Measurements from ENCODE around the gene EHD2.
"Not testable (repeated sequence)": the region's sequence is repeated elsewhere in the genome, so short reads cannot be mapped to it uniquely, and the experiment has no call there.

EHD2 gene

DNA sequence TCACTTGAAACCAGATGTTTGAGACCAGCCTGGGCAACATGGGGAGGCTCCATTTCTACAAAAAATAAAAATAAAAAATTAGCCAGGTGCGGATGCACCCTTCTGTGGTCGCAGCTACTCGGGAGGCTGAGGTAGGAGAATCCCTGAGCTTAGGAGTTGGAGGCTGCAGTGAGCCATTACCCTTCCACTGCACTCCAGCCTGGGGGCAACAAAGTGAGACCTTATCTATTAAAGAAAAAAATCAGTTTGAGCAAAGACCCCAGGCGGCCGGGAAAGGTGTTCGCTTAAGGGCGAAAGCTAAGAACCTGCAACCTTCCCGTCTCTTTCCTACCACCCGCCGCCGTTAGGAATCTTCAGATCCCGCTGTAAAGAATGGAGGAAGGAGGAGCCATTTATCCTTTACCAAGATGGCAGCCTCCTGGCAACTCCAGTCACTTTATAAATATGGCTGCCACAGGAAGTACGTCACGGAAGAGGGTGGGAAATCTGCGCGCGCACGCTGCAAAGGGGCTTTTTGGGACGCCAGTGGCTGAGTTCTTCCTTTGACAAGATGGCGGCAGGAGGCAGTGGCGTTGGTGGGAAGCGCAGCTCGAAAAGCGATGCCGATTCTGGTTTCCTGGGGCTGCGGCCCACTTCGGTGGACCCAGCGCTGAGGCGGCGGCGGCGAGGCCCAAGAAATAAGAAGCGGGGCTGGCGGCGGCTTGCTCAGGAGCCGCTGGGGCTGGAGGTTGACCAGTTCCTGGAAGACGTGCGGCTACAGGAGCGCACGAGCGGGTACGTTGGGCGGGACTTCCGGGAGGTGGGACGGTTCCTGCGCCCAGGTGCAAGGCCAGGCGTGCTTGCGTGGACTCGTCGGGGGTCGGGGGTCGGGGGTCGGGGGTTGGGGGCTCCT, 32.0 kb downstream of the EHD2 start, which contains the start of gene NOP53:
Gene NOP53, plus strand, starts transcription at position 537 of the 892 bp plus-strand sequence. Its CDS starts 14 bp downstream, at position 551.
- Mint-ChIP-seq H3K9me3 (no peaks in the 10 kb centered on the region), H3K36me3 (peaks cover 58% of the 10 kb centered on the region)
- ATAC-seq = peak; percentile 80

DNA sequence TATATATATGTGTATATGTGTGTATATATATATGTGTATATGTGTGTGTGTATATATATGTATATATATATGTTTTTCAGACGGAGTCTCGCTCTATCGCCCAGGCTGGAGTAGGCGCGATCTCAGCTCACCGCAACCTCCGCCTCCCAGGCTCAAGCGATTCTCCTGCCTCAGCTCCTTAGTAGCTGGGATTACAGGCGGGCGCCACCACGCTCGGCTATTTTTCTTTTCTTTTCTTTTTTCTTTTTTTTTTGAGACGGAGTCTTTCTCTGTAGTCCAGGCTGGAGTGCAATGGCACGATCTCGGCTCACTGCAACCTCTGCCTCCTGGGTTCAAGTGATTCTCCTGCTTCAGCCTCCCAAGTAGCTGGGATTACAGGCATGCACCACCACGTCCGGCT, 32.9 kb downstream of the EHD2 start:
- H3K4me1 Mint-ChIP-seq = peaks cover 46% of the 10 kb centered on the region

More for the DNA sequence above, 32.0 kb downstream of the EHD2 start, which contains the start of gene NOP53:
- Mint-ChIP-seq H3K27ac (peak within 1 kb of the TSS; percentile 100), H3K4me3 (peak within 1 kb of the TSS; percentile 98), H3K4me1 (peaks cover 46% of the 10 kb centered on the region)
- DNase-seq (ENCODE audit: low spot score in 2 of 2) = peak; percentile 92 to 99

DNA sequence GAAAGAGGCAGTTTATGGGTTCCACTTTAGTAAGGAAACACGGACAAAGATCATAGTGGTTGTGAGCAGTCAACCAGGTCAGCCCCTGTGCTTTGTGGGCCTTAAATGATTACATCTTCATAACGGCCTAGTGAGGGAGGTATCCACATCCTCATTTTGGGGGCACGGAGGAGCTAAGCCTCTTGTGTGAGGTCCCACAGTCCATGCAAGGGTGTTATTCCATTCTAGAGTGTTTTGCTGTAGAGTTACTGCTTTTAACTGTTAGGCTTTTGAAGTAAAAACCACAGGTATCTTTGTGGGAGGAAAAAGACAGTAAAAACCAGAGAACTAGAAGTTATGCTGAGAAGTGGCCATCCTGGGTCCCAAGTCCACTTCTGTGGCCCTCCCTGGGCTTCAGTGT, 36.1 kb downstream of the EHD2 start:
- DNase-seq (ENCODE audit: low spot score in 2 of 2) (no peak), ATAC-seq (no peak)
- Mint-ChIP-seq H3K36me3 (peaks cover 94% of the 10 kb centered on the region), H3K4me1 (peaks cover 27% of the 10 kb centered on the region), H3K4me3 (peak overlapping the region; percentile 10), H3K9me3 (no peaks in the 10 kb centered on the region), H3K27ac (peak overlapping the region; percentile 71)

More for the DNA sequence above, 32.9 kb downstream of the EHD2 start:
- not testable (repeated sequence) for DNase-seq (ENCODE audit: low spot score in 2 of 2); ATAC-seq; H3K9me3 Mint-ChIP-seq
- H3K36me3 Mint-ChIP-seq = peaks cover 67% of the 10 kb centered on the region
- peak overlapping the region; percentile 98 for H3K4me3 Mint-ChIP-seq
- H3K27ac Mint-ChIP-seq = peak overlapping the region; percentile 100

DNA sequence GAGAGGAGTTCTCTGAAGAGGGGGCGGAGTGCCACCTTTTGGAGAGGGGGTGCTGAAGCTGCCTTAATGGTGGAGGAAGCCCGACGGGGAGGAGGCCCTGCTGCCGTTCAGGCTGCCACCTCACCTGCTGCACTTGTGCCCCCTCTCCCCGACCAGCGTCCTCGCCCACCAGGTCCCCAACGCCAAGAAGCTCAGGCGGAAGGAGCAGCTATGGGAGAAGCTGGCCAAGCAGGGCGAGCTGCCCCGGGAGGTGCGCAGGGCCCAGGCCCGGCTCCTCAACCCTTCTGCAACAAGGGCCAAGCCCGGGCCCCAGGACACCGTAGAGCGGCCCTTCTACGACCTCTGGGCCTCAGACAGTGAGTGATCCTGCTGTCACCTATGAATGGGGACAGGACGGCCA, 37.5 kb downstream of the EHD2 start:
- Mint-ChIP-seq H3K4me3 (no peak overlapping the region), H3K4me1 (peaks cover 21% of the 10 kb centered on the region), H3K36me3 (peaks cover 100% of the 10 kb centered on the region), H3K9me3 (no peaks in the 10 kb centered on the region), H3K27ac (peak overlapping the region; percentile 54)
- no peak for ATAC-seq
- DNase-seq (ENCODE audit: low spot score in 2 of 2) = no peak

DNA sequence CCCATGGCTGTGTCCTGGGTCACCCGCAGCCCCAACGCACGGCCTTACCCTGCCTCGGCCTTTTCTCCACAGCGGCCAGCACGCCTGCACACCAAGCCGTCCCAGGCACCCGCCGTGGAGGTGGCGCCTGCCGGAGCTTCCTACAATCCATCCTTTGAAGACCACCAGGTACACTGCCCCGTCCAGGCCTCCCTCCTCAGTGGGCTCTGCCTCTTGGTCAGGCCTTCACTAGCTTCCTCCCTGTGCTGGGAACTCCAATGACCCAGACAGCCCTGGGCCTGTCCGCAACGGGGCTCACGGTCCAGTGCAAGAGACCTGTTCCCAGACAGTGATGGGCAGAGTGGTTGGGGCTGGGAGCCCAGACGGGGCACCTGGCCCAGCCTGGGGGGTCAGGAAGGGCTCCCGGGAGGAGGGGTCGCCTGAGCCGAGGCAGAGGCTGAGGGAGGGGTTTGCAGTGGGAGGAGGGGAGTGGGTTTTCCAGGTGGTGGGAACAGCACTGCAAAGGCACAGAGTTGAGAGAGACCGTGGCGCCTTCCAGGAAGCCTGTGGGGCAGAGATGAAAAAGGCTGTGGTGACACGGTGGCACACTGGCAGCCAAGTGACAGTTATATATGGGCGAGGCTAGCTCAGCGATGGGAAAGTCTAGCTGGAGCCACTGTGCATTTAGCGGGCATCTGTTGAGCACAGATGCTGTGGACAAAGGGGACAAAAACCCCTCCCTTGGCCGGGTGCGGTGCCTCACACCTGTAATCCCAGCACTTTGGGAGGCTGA, 39.4 kb downstream of the EHD2 start:
- no peaks in the 10 kb centered on the region for H3K9me3 Mint-ChIP-seq
- ATAC-seq = no peak
- H3K36me3 Mint-ChIP-seq = peaks cover 100% of the 10 kb centered on the region
- H3K4me1 Mint-ChIP-seq = peaks cover 21% of the 10 kb centered on the region
- H3K27ac Mint-ChIP-seq = peak overlapping the region; percentile 12
- DNase-seq (ENCODE audit: low spot score in 2 of 2) = no peak
- H3K4me3 Mint-ChIP-seq = no peak overlapping the region

DNA sequence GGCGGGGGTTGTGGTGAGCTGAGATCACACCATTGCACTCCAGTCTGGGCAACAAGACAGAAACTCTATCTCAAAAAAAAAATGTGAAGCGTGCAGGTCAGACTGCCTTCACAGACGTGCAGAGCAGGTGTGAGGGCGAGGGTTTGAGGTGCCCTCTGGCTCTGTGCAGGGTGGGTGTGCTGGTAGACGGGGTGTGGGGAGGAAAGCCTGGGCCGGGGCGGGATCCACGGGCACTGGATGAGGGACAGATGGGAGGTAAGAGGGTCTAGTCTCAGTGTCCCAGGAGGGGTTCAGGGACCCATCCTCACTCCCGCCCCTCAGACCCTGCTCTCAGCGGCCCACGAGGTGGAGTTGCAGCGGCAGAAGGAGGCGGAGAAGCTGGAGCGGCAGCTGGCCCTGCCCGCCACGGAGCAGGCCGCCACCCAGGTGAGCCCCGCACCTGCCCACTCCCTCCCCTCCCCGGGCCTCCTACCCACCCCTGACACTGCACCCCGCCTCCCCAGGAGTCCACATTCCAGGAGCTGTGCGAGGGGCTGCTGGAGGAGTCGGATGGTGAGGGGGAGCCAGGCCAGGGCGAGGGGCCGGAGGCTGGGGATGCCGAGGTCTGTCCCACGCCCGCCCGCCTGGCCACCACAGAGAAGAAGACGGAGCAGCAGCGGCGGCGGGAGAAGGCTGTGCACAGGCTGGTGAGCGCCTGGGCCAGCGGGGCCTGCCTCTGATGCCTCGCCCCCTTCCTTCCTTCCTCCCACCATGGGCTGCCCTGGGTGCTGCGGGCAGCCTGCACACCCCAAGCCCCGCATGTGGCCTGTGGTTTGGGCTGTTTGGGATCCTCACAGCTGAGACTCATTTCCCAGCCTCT, 41.2 kb downstream of the EHD2 start:
- no peak for ATAC-seq
- H3K36me3 Mint-ChIP-seq = peaks cover 100% of the 10 kb centered on the region
- H3K9me3 Mint-ChIP-seq = no peaks in the 10 kb centered on the region
- H3K4me1 Mint-ChIP-seq = peaks cover 5% of the 10 kb centered on the region
- no peak overlapping the region for H3K4me3 Mint-ChIP-seq
- no peak overlapping the region for H3K27ac Mint-ChIP-seq
- no peak for DNase-seq (ENCODE audit: low spot score in 2 of 2)

DNA sequence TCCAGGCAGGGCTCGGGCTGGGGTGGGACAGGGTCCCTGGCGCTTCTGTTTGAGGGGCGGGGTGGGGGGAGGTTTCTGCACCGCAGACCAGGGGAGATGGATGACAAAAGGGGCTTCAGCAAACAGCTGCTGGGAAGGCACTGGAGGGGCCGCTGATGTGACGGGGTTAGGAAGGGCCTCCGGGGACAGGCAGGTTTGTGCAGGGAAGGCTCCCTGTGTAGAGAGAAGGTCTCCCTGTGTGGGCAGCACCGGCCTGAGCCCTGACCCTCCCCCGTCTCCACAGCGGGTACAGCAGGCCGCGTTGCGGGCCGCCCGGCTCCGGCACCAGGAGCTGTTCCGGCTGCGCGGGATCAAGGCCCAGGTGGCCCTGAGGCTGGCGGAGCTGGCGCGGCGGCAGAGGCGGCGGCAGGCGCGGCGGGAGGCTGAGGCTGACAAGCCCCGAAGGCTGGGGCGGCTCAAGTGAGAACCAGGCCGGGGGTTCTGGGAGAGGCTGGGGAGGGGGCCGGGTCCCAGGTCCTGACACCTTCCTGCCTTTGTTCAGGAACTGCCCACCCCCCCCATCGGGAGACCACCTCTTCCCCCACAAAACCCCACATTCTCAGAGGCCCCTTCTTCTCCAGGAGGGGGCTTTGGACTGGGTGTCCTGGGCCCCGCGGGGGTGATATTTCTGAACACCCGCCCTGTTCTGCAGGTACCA, 42.0 kb downstream of the EHD2 start:
- Mint-ChIP-seq H3K4me3 (no peak overlapping the region), H3K9me3 (no peaks in the 10 kb centered on the region), H3K36me3 (peaks cover 100% of the 10 kb centered on the region), H3K27ac (no peak overlapping the region), H3K4me1 (no peaks in the 10 kb centered on the region)
- DNase-seq (ENCODE audit: low spot score in 2 of 2) = no peak
- ATAC-seq = no peak

DNA sequence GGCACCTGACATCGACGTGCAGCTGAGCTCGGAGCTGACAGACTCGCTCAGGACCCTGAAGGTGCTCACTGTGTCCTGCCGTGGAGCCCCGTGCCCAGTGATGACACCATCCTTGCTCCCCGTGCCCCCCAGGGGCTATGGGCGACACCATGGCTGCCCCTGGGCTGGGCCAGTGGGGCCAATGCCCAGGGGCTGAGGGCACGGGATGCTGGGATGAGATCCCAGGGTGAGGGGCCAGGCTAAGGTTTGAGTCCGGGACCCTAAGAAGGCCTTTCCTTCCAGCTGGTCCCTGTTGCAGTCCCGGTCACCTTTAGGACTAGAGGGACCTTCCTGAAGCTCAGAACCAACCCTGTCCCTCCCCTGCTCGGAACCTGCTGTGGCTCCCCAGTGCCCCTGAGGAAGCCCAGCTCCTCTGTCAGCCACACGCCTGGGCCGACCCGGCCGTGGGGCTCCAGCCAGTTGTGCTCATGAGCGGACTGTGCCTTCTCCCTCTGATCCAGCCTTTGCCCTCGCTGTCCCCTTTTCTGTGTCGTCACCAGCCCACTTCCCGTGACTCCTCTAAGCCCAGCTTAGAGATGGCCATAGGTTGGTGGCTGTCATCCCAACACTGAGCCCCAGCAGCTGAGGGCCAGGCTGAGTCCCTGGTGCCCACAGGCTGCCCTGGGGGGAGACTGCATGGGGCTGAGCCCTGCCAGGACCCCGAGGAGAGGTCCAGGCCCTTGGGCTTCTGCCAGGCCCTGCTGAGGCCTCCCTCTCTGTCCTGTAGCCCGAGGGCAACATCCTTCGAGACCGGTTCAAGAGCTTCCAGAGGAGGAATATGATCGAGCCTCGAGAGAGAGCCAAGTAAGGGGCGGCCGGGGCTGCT, 42.8 kb downstream of the EHD2 start:
- Mint-ChIP-seq H3K4me1 (no peaks in the 10 kb centered on the region), H3K36me3 (peaks cover 94% of the 10 kb centered on the region), H3K9me3 (no peaks in the 10 kb centered on the region), H3K4me3 (no peak overlapping the region), H3K27ac (no peak overlapping the region)
- DNase-seq (ENCODE audit: low spot score in 2 of 2) (no peak), ATAC-seq (no peak)

DNA sequence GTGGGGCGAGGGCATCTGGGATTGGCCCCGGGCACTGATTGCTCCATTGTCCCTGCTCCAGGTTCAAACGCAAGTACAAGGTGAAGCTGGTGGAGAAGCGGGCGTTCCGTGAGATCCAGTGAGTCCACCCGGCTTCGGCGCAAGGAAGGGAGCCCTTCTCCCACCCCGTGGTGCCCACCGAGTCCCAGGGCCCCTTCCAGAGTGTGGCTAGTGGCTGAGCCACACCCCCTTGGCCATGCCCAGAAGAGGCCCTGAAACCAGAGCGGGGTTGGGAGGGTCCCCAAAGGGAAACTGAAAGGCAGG, 43.4 kb downstream of the EHD2 start:
- Mint-ChIP-seq H3K9me3 (no peaks in the 10 kb centered on the region), H3K36me3 (peaks cover 88% of the 10 kb centered on the region), H3K4me1 (no peaks in the 10 kb centered on the region), H3K27ac (peak overlapping the region; percentile 67), H3K4me3 (no peak overlapping the region)
- no peak for ATAC-seq
- DNase-seq (ENCODE audit: low spot score in 2 of 2) = no peak

DNA sequence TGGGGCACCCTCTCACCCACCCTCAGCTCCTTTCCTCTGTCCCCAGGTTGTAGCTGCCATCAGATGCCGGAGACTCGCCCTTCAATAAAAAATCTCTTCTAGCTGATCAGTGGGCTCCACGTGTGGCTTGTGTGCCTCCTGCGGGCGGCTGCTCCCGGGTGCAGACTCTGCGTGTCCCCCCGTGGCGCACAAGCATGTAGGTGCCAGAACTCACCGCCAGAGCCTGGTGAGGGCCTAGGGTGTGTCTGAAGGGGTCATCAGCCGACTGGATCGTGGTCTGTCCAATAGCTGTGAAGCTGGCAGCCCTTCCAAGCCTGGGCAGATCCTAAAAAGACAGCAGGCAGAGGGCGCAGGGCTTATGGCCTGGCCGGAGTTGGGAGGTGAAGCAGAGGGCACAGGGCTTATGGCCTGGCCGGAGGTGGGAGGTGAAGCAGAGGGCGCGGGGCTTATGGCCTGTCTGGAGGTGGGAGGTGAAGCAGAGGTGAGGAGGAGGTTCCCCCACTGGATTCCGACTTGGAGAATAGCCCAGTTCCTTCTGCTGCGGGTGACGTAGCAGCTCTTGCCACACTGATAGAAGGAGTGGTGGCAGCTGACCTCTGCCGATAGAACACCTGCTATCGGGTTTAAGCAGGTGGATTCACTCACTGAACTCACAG, 43.9 kb downstream of the EHD2 start:
- Mint-ChIP-seq H3K27ac (peak overlapping the region; percentile 67), H3K36me3 (peaks cover 83% of the 10 kb centered on the region), H3K4me3 (no peak overlapping the region), H3K4me1 (no peaks in the 10 kb centered on the region), H3K9me3 (no peaks in the 10 kb centered on the region)
- DNase-seq (ENCODE audit: low spot score in 2 of 2) = no peak
- no peak for ATAC-seq

DNA sequence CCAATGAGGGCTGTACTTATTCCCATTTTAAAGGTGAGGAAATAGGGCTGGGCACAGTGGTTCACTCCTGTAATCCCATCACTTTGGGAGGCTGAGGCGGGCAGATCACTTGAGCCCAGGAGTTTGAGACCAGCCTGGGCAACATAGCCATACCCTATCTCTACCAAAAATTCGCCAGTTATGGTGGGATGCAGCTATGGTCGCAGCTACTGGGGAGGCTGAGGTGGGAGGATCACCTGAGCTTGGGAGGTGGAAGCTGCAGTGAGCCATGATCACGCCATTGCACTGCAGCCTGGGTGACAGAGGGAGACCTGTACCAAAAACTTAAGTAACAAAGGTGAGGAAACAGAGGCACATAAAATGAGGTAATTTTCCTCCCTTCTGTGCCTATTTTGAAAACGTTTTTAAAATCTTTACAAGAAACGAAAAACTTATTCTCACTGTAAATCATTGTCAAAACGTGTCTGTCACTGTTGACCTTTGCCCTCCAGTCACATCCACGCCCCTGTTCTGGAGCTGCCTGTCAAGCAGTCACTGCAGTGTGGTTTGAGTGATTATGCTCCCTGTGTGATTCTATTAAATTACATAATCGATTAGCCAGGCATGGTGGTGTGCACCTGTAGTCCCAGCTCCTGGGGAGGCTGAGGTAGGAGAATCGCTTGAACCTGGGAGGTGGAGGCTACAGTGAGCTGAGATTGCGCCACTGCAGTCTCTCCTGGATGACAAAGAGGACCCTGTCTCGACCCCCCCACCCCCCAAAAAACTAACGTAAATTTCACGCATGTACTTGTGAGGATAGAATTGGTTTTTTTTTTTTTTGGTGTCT, 44.6 kb downstream of the EHD2 start:
- Mint-ChIP-seq H3K36me3 (peaks cover 75% of the 10 kb centered on the region), H3K4me1 (no peaks in the 10 kb centered on the region), H3K9me3 (no peaks in the 10 kb centered on the region), H3K4me3 (no peak overlapping the region), H3K27ac (peak overlapping the region; percentile 67)
- DNase-seq (ENCODE audit: low spot score in 2 of 2) (no peak), ATAC-seq (no peak)

DNA sequence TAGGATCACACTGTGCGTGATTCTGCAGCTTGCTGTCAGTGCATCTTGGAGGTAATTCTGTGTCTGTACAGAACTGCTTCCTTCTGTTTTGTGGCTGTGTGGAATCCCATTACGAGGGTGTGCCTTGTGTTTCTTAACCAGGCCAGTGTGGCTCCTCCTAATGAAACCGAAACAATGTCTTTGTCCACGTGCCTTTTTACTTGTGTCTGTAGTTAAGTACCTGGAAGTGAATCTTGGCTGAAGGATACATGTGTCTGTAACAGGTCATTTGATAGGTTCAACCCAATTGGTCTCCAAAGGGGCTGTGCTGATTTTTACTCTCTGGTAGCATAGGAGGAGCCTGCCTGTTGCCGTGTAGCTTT, 45.2 kb downstream of the EHD2 start:
- peaks cover 69% of the 10 kb centered on the region for H3K36me3 Mint-ChIP-seq
- ATAC-seq (no peak), DNase-seq (ENCODE audit: low spot score in 2 of 2) (no peak)
- H3K4me3 Mint-ChIP-seq = no peak overlapping the region
- no peak overlapping the region for H3K27ac Mint-ChIP-seq
- no peaks in the 10 kb centered on the region for H3K4me1 Mint-ChIP-seq
- no peaks in the 10 kb centered on the region for H3K9me3 Mint-ChIP-seq

DNA sequence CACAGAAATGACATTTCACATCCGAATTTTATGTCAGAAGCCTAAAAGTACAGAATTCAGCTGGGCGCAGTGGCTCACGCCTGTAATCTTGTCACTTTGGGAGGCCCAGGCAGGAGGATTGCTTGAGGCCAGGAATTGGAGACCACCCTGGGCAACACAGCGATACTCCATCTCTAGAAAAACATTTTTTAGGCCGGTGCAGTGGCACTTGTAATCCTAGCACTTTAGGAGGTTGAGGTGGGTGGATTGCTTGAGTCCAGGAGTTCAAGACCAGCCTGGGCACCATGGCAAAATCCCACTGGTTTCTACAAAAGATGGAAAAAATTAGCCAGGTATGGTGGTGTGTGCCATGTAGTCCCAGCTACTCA, 47.4 kb downstream of the EHD2 start:
- ATAC-seq (no peak), DNase-seq (ENCODE audit: low spot score in 2 of 2) (no peak)
- H3K4me1 Mint-ChIP-seq = peaks cover 6% of the 10 kb centered on the region
- H3K4me3 Mint-ChIP-seq = no peak overlapping the region
- no peak overlapping the region for H3K27ac Mint-ChIP-seq
- H3K9me3 Mint-ChIP-seq = no peaks in the 10 kb centered on the region
- H3K36me3 Mint-ChIP-seq = peaks cover 54% of the 10 kb centered on the region
